HCT116 (cell line): ENCODE results near the gene CCDC192. TPM values are rescaled to one million over a fixed set of nuclear protein-coding genes. Genes with fewer than 3 reads are reported as not detected.

Experiments
- ATAC-seq: fragments of 200-7000 bp; cut with Tn5 transposase; 2 replicates; pipeline ENCODE4 v1.9.1; 2020; ENCODE audit warnings: mild to moderate bottlenecking, moderate library complexity
- BruUV-seq: library from RNA; stranded (reverse); fragments of 400-500 nt; replicated peaks from 2 replicates; lab custom pipeline; 2021; lab: Mats Ljungman, UMichigan
- CTCF ChIA-PET: fragments of 300-600 bp; sonication (Branson Sonifier 250); formaldehyde crosslinking; loops from one replicate; lab custom pipeline; 2021; ENCODE audit warnings: antibody characterized with exemption; lab: Charles Lee
- POLR2A ChIA-PET: fragments of 300-600, 350-600 bp; sonication (Branson Sonifier 250); formaldehyde crosslinking; loops from one replicate; lab custom pipeline; 2021; ENCODE audit warnings: antibody characterized with exemption; lab: Charles Lee
- RAD21 ChIA-PET, 2 experiments: fragments of 300-600 bp; sonication (Branson Sonifier 250); formaldehyde crosslinking; loops; one replicate each; lab custom pipeline; 2023; ENCODE audit warnings: low total read pairs in 2 of 2; ENCODE audit not compliant: uncharacterized antibody in 2 of 2, unreplicated experiment in 2 of 2, low non-redundant PET in 1 of 2; lab: Charles Lee
- DNase-seq: peaks from one replicate; pipeline ENCODE4 v3.0.0-alpha.2; 2010; ENCODE audit warnings: low read depth, low spot score
- H2AFZ ChIP-seq: fragments of 200-600 bp; shearing (Covaris generic), sonication (generic); 2 replicates; pipeline ENCODE4 v1.6.1; 2017; ENCODE audit warnings: low read depth, mixed run types, mixed read lengths, antibody characterized with exemption, low read length; ENCODE audit not compliant: poor library complexity, severe bottlenecking
- H3K27ac ChIP-seq: 2 replicates; pipeline ENCODE4 v1.5.1; 2012; ENCODE audit warnings: low read depth, low read length
- H3K27me3 ChIP-seq: fragments of 200-600 bp; sonication (generic); 2 replicates; pipeline ENCODE4 v1.6.1; 2016; ENCODE audit warnings: mixed run types, low read length, mixed read lengths; ENCODE audit not compliant: insufficient read depth
- H3K36me3 ChIP-seq, 2 experiments: fragments of 200-500 bp in 1 of 2; fragments of 200-600 bp in 1 of 2; sonication (Bioruptor generic) in 1 of 2; sonication (generic) in 1 of 2; 2 replicates each; pipeline versions ENCODE4 v1.5.1 to v1.6.1; 2014 to 2016; ENCODE audit warnings: low read length in 2 of 2, inconsistent platforms in 1 of 2, mixed read lengths in 1 of 2, mixed run types in 1 of 2; ENCODE audit not compliant: insufficient read depth in 2 of 2, control insufficient read depth in 1 of 2
- H3K4me1 ChIP-seq, 2 experiments: fragments of 200-600 bp in 1 of 2; sonication (generic) in 1 of 2; 2 replicates each; pipeline versions ENCODE4 v1.5.1 to v1.6.1; 2012 to 2017; ENCODE audit warnings: low read length in 2 of 2, inconsistent platforms in 1 of 2, mild to moderate bottlenecking in 1 of 2, mixed read lengths in 1 of 2, mixed run types in 1 of 2, moderate library complexity in 1 of 2; ENCODE audit not compliant: insufficient read depth in 2 of 2, control insufficient read depth in 1 of 2
- H3K4me2 ChIP-seq: fragments of 200-600 bp; sonication (generic); 2 replicates; pipeline ENCODE4 v1.6.1; 2017; ENCODE audit warnings: mixed run types, low read length, mixed read lengths
- H3K4me3 ChIP-seq, 2 experiments: fragments of 200-600 bp in 1 of 2; sonication (generic) in 1 of 2; replicated peaks in 1 of 2; 2 replicates each; pipeline ENCODE4 v1.5.1; 2011 to 2016; ENCODE audit warnings: low read length in 2 of 2, control low read depth in 1 of 2, low read depth in 1 of 2, mild to moderate bottlenecking in 1 of 2, mixed read lengths in 1 of 2, mixed run types in 1 of 2
- H3K79me2 ChIP-seq: fragments of 200-600 bp; sonication (generic); 2 replicates; pipeline ENCODE4 v1.6.1; 2017; ENCODE audit warnings: mild to moderate bottlenecking, mixed run types, low read length, moderate library complexity, mixed read lengths; ENCODE audit not compliant: insufficient read depth
- H3K9ac ChIP-seq: fragments of 200-600 bp; sonication (generic); 2 replicates; pipeline ENCODE4 v1.6.1; 2016; ENCODE audit warnings: low read length, mixed read lengths
- H3K9me2 ChIP-seq: fragments of 200-600 bp; sonication (generic), shearing (Covaris generic); 2 replicates; pipeline ENCODE4 v1.6.1; 2017; ENCODE audit warnings: mixed run types, mild to moderate bottlenecking, moderate library complexity; ENCODE audit not compliant: insufficient read depth
- H3K9me3 ChIP-seq, 2 experiments: fragments of 200-500 bp in 1 of 2; fragments of 200-600 bp in 1 of 2; sonication (Bioruptor generic) in 1 of 2; sonication (generic) in 1 of 2; 2 replicates each; pipeline ENCODE4 v1.6.1; 2014 to 2017; ENCODE audit warnings: low read length in 2 of 2, mixed read lengths in 2 of 2, inconsistent platforms in 1 of 2, low read depth in 1 of 2, mild to moderate bottlenecking in 1 of 2, mixed run types in 1 of 2, moderate library complexity in 1 of 2; ENCODE audit not compliant: control insufficient read depth in 1 of 2, insufficient read depth in 1 of 2
- H4K20me1 ChIP-seq: fragments of 200-600 bp; sonication (generic), shearing (Covaris generic); 2 replicates; pipeline ENCODE4 v1.6.1; 2017; ENCODE audit warnings: mixed run types, mild to moderate bottlenecking, moderate library complexity; ENCODE audit not compliant: insufficient read depth
- EGR1 ChIP-seq: IDR thresholded peaks from 2 replicates; pipeline ENCODE4 v1.6.1; 2012; ENCODE audit warnings: low read depth
- ELF1 ChIP-seq: IDR thresholded peaks from 2 replicates; pipeline ENCODE4 v1.6.1; 2012; ENCODE audit warnings: low read depth, borderline replicate concordance
- EZH2 ChIP-seq: fragments of 200-600 bp; sonication (generic); IDR thresholded peaks from 2 replicates; pipeline ENCODE4 v1.6.1; 2017; ENCODE audit warnings: antibody characterized with exemption, mixed run types
- EZH2phosphoT487 ChIP-seq: fragments of 200-600 bp; IDR thresholded peaks from 2 replicates; pipeline ENCODE4 v1.6.1; 2018; ENCODE audit warnings: antibody characterized with exemption, borderline replicate concordance
- ZBTB33 ChIP-seq: IDR thresholded peaks from 2 replicates; pipeline ENCODE4 v1.6.1; 2011; ENCODE audit warnings: mild to moderate bottlenecking, low read length, moderate library complexity; ENCODE audit not compliant: insufficient replicate concordance; ENCODE audit errors: extremely low read depth
- intact Hi-C: fragments of 100-400 bp; cut with micrococcal nuclease; formaldehyde crosslinking; loops from 2 replicates; pipeline ENCODE4 v1.10.0; 2022
- total RNA-seq: library from RNA; stranded (reverse); gene quantifications from one replicate; pipeline ENCODE4 v1.2.1, GENCODE V29; 2021; ENCODE audit not compliant: unreplicated experiment

Gene CCDC192
- total RNA-seq, 1 experiment from 2014 or later = not detected

DNA sequence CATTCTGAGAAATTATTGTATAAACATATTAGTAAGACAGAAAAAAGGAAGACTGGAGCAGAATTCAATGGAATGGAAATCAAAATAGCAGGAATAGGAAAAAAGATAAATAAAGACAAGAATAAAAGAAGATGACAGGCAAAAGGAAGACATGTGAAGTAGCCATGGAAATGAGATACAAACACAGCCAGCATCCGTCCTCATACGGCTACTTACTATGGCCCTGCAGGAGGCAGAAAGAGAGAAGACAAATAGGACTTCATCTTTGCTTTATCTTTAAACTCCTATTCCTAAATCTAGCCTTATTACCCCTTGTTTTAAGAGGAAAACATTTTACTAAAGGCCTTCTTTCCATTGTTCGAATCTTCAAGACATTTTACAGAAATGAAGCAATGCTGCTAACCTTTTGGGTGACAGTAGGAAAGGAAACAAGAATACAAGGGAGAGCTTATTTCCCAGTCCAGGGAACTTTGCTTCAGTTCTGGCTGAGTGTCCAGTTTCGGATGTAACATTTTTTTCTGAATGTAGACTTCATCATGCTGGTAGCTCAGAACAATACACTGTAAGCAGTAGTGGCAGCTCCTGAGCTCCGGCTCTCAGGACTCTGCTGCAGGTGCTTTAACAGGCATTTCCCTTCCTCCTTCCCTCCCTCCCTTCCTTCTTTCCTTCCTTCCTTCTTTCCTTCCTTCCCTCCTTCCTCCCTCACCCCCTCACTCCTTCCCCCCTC is 274.0 kb downstream of the CCDC192 start:
- DNase-seq (no peak), ATAC-seq (no peak)
- intact Hi-C loops = no loop called here
- Histone ChIP-seq H3K4me1 (no peaks in the 10 kb centered on the region), H3K27ac (no peak overlapping the region), H4K20me1 (no peaks in the 10 kb centered on the region), H3K9ac (no peak overlapping the region), H3K9me2 (0 out of 2 replicates have a peak, but pooled peaks cover 3% of the 10 kb centered on the region)
- ChIA-PET POLR2A (interaction anchor here (0.6 to 0.7 kb wide), 2 partner anchors 54 to 1003 kb away, joined by 3 read pairs; no protein-coding TSS in a partner anchor), RAD21 (interaction anchor here in 1 of 2 experiments (0.7 kb wide), 1 partner anchor 15 kb away, joined by 12 read pairs; no protein-coding TSS in a partner anchor)
- no TSS peak for BruUV-seq
- TF ChIP-seq ELF1 = no peak
- no peak for TF ChIP-seq ZBTB33
- no peak for TF ChIP-seq EGR1
- no peak for TF ChIP-seq EZH2phosphoT487
- TF ChIP-seq EZH2 = no peak
- TF ChIP-seq, all 23 proteins: peak for 0
- H3K4me2 ChIP-seq = no peak overlapping the region
- no peaks in the 10 kb centered on the region for H3K9me3 ChIP-seq
- H3K27me3 ChIP-seq = no peaks in the 10 kb centered on the region
- CTCF ChIA-PET = no interaction called here
- no peaks in the 10 kb centered on the region for H3K36me3 ChIP-seq
- H3K79me2 ChIP-seq = no peaks in the 10 kb centered on the region
- no peak overlapping the region for H2AFZ ChIP-seq
- no peak overlapping the region for H3K4me3 ChIP-seq
